ENCODE measurements around the gene CD22.

- TF ChIP-seq, protein P1, sequence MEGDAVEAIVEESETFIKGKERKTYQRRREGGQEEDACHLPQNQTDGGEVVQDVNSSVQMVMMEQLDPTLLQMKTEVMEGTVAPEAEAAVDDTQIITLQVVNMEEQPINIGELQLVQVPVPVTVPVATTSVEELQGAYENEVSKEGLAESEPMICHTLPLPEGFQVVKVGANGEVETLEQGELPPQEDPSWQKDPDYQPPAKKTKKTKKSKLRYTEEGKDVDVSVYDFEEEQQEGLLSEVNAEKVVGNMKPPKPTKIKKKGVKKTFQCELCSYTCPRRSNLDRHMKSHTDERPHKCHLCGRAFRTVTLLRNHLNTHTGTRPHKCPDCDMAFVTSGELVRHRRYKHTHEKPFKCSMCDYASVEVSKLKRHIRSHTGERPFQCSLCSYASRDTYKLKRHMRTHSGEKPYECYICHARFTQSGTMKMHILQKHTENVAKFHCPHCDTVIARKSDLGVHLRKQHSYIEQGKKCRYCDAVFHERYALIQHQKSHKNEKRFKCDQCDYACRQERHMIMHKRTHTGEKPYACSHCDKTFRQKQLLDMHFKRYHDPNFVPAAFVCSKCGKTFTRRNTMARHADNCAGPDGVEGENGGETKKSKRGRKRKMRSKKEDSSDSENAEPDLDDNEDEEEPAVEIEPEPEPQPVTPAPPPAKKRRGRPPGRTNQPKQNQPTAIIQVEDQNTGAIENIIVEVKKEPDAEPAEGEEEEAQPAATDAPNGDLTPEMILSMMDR (IDR thresholded peaks at IDR 0.05), result no peak
- TF ChIP-seq POLR2A (IDR thresholded peaks at IDR 0.05), result no peak
- no peak for TF ChIP-seq EP300 (IDR thresholded peaks at IDR 0.05)
Measured at GRCh38 chr19:35314031-35314430, 15.0 kb upstream of the CD22 start.

All from ovary (tissue), 3 donors.